DND-41 (cell line): ENCODE data around the gene MYO1E.

Experiments used
- ATAC-seq: fragments of 200-7000 bp; cut with Tn5 transposase; 3 replicates; pipeline ENCODE4 v1.9.1; 2021; ENCODE audit warnings: low read depth; ENCODE audit not compliant: insufficient read depth
- DNase-seq: peaks from one replicate; pipeline ENCODE4 v3.0.0-alpha.2; 2020
- H2AFZ ChIP-seq: 2 replicates; pipeline ENCODE4 v1.6.0; 2012; ENCODE audit warnings: low read depth, low read length
- H3K27ac ChIP-seq: 2 replicates; pipeline ENCODE4 v1.5.1; 2012; ENCODE audit warnings: low read length, inconsistent platforms
- H3K27me3 ChIP-seq: fragments of 200-600 bp; sonication (generic); 2 replicates; pipeline ENCODE4 v1.6.0; 2012; ENCODE audit warnings: low read length, mild to moderate bottlenecking, inconsistent platforms; ENCODE audit not compliant: insufficient read depth, poor library complexity
- H3K36me3 ChIP-seq: 2 replicates; pipeline ENCODE4 v1.5.1; 2012; ENCODE audit warnings: low read length, inconsistent platforms; ENCODE audit not compliant: insufficient read depth
- H3K4me1 ChIP-seq: 2 replicates; pipeline ENCODE4 v1.5.1; 2012; ENCODE audit warnings: mild to moderate bottlenecking, low read length; ENCODE audit not compliant: insufficient read depth
- H3K4me2 ChIP-seq: 2 replicates; pipeline ENCODE4 v1.6.0; 2012; ENCODE audit warnings: mild to moderate bottlenecking, moderate library complexity, low read length, inconsistent platforms; ENCODE audit not compliant: insufficient read depth
- H3K4me3 ChIP-seq, 2 experiments: fragments of 200-600 bp in 1 of 2; shearing (Covaris generic) in 1 of 2; 2 replicates each; pipeline ENCODE4 v1.5.1; 2012 to 2016; ENCODE audit warnings: inconsistent platforms in 2 of 2, low read length in 2 of 2, mild to moderate bottlenecking in 2 of 2, low read depth in 1 of 2, moderate library complexity in 1 of 2
- H3K79me2 ChIP-seq: 2 replicates; pipeline ENCODE4 v1.6.0; 2012; ENCODE audit warnings: low read length, inconsistent platforms; ENCODE audit not compliant: insufficient read depth
- H3K9ac ChIP-seq: 2 replicates; pipeline ENCODE4 v1.6.0; 2012; ENCODE audit warnings: low read depth, mild to moderate bottlenecking, inconsistent platforms, low read length, moderate library complexity
- H3K9me3 ChIP-seq: 2 replicates; pipeline ENCODE4 v1.5.1; 2012; ENCODE audit warnings: low read length, moderate library complexity, mild to moderate bottlenecking, inconsistent platforms; ENCODE audit not compliant: insufficient read depth, severe bottlenecking
- H4K20me1 ChIP-seq: 2 replicates; pipeline ENCODE4 v1.6.0; 2012; ENCODE audit warnings: low read length; ENCODE audit not compliant: insufficient read depth
- EZH2 ChIP-seq: IDR thresholded peaks from 3 replicates; pipeline ENCODE4 v1.6.1; 2012; ENCODE audit warnings: borderline replicate concordance, low read depth, mild to moderate bottlenecking, moderate library complexity, low read length, inconsistent platforms; ENCODE audit not compliant: severe bottlenecking
- TF ChIP-seq, protein P1 (sequence below): IDR thresholded peaks from 2 replicates; pipeline ENCODE4 v1.5.1; 2012; ENCODE audit warnings: borderline replicate concordance, low read length, moderate library complexity, mild to moderate bottlenecking; ENCODE audit not compliant: poor library complexity, severe bottlenecking; ENCODE audit errors: extremely low read depth

The MYO1E gene

GRCh38 chr15:59373215-59373614 lies 544 bp upstream of the MYO1E start:
- Histone ChIP-seq H4K20me1 (no peaks in the 10 kb centered on the region), H3K27me3 (no peaks in the 10 kb centered on the region), H3K9ac (no peak overlapping the region), H3K4me1 (no peaks in the 10 kb centered on the region), H3K4me3 (no peak overlapping the region), H3K9me3 (no peaks in the 10 kb centered on the region), H3K36me3 (no peaks in the 10 kb centered on the region), H2AFZ (no peak overlapping the region), H3K79me2 (no peaks in the 10 kb centered on the region), H3K4me2 (no peak overlapping the region), H3K27ac (no peak overlapping the region)
- ATAC-seq (no peak), DNase-seq (no peak)
- TF ChIP-seq, protein P1, sequence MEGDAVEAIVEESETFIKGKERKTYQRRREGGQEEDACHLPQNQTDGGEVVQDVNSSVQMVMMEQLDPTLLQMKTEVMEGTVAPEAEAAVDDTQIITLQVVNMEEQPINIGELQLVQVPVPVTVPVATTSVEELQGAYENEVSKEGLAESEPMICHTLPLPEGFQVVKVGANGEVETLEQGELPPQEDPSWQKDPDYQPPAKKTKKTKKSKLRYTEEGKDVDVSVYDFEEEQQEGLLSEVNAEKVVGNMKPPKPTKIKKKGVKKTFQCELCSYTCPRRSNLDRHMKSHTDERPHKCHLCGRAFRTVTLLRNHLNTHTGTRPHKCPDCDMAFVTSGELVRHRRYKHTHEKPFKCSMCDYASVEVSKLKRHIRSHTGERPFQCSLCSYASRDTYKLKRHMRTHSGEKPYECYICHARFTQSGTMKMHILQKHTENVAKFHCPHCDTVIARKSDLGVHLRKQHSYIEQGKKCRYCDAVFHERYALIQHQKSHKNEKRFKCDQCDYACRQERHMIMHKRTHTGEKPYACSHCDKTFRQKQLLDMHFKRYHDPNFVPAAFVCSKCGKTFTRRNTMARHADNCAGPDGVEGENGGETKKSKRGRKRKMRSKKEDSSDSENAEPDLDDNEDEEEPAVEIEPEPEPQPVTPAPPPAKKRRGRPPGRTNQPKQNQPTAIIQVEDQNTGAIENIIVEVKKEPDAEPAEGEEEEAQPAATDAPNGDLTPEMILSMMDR = no peak
- no peak for TF ChIP-seq EZH2

DNA sequence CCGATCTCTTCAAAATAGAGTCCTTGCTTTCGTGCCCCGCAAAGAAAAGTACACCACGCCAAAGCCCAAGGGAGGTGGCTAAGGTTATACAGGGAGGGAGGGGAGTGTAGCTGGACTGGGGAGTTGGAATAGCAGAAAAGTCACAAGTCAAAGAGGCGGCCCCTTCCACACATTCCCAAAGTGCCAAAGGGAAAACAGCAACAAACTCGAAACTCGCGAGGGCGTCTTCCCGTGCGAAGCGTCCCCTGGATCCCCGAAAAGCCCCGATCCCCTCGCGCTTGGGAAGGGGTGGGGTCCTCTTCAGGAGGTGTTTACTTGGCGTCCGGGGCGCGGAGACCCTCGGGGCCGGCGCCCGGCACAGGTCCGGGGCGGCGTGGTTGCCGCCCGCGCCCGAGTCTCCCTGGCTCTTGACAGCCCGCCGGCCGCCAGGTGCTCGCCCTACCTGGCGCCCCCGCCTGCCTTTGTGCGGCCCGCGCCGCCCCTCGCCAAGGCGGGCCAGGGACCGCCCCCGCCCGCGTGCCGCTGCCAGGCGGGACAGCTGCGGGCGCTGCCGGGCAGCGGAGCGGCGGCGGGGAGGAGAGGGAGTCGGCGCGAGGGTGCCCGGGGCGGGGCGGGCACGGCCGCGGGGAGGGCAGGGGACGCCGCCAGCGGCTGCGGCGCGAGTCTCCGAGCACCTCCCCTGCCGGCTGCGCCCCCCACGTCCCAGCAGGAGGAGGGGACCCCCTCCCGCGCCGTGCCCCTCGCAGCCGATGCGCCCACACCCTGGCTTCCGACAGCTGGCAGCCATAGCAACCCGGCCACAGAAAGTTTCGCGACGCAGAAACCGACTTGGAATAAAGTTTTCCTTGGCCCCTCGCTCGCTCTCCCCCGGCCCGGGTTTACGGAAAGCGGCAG lies 966 bp downstream of the MYO1E start:
- TF ChIP-seq, protein P1 = no peak
- no peak for TF ChIP-seq EZH2
- DNase-seq (no peak), ATAC-seq (no peak)
- Histone ChIP-seq H3K27ac (no peak overlapping the region), H3K27me3 (no peaks in the 10 kb centered on the region), H3K4me2 (no peak overlapping the region), H3K9ac (no peak overlapping the region), H2AFZ (no peak overlapping the region), H3K36me3 (no peaks in the 10 kb centered on the region), H4K20me1 (no peaks in the 10 kb centered on the region), H3K4me1 (no peaks in the 10 kb centered on the region), H3K4me3 (no peak overlapping the region), H3K79me2 (no peaks in the 10 kb centered on the region), H3K9me3 (no peaks in the 10 kb centered on the region)

DNA sequence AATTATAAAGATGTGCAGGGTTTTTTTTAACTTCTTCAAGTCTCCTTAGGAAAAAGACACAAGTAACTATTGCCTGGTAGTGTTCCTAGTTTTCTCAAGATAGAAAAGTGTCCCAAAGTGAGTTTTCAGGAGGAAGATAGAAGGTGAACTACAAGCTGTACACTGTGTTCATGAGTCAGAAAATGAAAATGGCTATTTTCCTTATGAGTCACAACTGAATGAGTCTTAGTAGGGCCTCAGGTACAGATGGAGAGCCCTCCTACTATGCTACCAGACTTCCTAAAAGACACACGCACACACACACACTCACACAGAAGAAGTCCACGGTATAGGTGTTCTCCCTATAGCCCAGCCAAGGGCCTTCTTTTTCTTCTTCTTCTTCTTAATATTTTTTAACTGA lies 3.1 kb downstream of the MYO1E start:
- ATAC-seq = no peak
- Histone ChIP-seq H3K27me3 (no peaks in the 10 kb centered on the region), H3K9ac (no peak overlapping the region), H3K79me2 (no peaks in the 10 kb centered on the region), H3K27ac (no peak overlapping the region), H3K4me2 (no peak overlapping the region), H3K36me3 (no peaks in the 10 kb centered on the region), H3K4me3 (no peak overlapping the region), H2AFZ (no peak overlapping the region), H3K9me3 (no peaks in the 10 kb centered on the region), H3K4me1 (no peaks in the 10 kb centered on the region), H4K20me1 (no peaks in the 10 kb centered on the region)
- no peak for DNase-seq
- TF ChIP-seq, protein P1 = no peak
- no peak for TF ChIP-seq EZH2
